Brain microvascular endothelial cell (primary cell): ENCODE results near the gene KIZ.

Source experiments
- DNase-seq: peaks from one replicate; pipeline ENCODE4 v3.0.0-alpha.2; 2020
- H3K27ac ChIP-seq: fragments of 250-450 bp; sonication (Bioruptor Pico); 2 replicates; pipeline ENCODE4 v1.5.1; 2020; ENCODE audit warnings: mild to moderate bottlenecking, moderate library complexity
- H3K27me3 ChIP-seq: fragments of 250-450 bp; sonication (Bioruptor Pico); replicated peaks from 2 replicates; pipeline ENCODE4 v1.5.1; 2020; ENCODE audit warnings: mild to moderate bottlenecking
- H3K36me3 ChIP-seq: fragments of 250-450 bp; sonication (Bioruptor Pico); replicated peaks from 2 replicates; pipeline ENCODE4 v1.5.1; 2020; ENCODE audit warnings: mild to moderate bottlenecking
- H3K4me3 ChIP-seq: 2 replicates; pipeline ENCODE4 v1.5.1; 2011; ENCODE audit warnings: low read depth, mild to moderate bottlenecking, control low read depth, low read length, moderate library complexity
- in situ Hi-C: cut with HindIII; loops from 2 replicates; pipeline ENCODE4 v1.10.0; 2017; ENCODE audit warnings: low sequenced_read_pairs, low pct_ligation_motif_present
- TF ChIP-seq, protein P1 (sequence below): IDR thresholded peaks from 2 replicates; pipeline ENCODE4 v1.5.1; 2011; ENCODE audit warnings: low read depth, mild to moderate bottlenecking, moderate library complexity, low read length, control low read depth, inconsistent platforms; ENCODE audit errors: missing control alignments

The KIZ gene

GRCh38 chr20:21258411-21258810 lies 132.5 kb downstream of the KIZ start:
- no peak overlapping the region for H3K4me3 ChIP-seq
- H3K36me3 ChIP-seq = no peaks in the 10 kb centered on the region
- H3K27me3 ChIP-seq = no peaks in the 10 kb centered on the region
- DNase-seq = no peak
- H3K27ac ChIP-seq = no peak overlapping the region
- TF ChIP-seq, protein P1, sequence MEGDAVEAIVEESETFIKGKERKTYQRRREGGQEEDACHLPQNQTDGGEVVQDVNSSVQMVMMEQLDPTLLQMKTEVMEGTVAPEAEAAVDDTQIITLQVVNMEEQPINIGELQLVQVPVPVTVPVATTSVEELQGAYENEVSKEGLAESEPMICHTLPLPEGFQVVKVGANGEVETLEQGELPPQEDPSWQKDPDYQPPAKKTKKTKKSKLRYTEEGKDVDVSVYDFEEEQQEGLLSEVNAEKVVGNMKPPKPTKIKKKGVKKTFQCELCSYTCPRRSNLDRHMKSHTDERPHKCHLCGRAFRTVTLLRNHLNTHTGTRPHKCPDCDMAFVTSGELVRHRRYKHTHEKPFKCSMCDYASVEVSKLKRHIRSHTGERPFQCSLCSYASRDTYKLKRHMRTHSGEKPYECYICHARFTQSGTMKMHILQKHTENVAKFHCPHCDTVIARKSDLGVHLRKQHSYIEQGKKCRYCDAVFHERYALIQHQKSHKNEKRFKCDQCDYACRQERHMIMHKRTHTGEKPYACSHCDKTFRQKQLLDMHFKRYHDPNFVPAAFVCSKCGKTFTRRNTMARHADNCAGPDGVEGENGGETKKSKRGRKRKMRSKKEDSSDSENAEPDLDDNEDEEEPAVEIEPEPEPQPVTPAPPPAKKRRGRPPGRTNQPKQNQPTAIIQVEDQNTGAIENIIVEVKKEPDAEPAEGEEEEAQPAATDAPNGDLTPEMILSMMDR = no peak
- in situ Hi-C loops = no loop called here

- TF ChIP-seq, protein P1 = no peak
- DNase-seq = no peak
- Histone ChIP-seq H3K27me3 (no peaks in the 10 kb centered on the region), H3K36me3 (no peaks in the 10 kb centered on the region), H3K4me3 (no peak overlapping the region), H3K27ac (no peak overlapping the region)
- in situ Hi-C loops = no loop called here
These were observed 133.5 kb downstream of the KIZ start for GRCh38 chr20:21259346-21259745.

GRCh38 chr20:21262812-21263211 lies 136.9 kb downstream of the KIZ start:
- TF ChIP-seq, protein P1 = no peak
- H3K4me3 ChIP-seq = no peak overlapping the region

GRCh38 chr20:21265261-21266190 lies 139.6 kb downstream of the KIZ start:
- Histone ChIP-seq H3K27ac (no peak overlapping the region), H3K4me3 (no peak overlapping the region), H3K27me3 (no peaks in the 10 kb centered on the region), H3K36me3 (no peaks in the 10 kb centered on the region)
- in situ Hi-C loops = no loop called here
- TF ChIP-seq, protein P1 = no peak
- DNase-seq = no peak

More at GRCh38 chr20:21262812-21263211, 136.9 kb downstream of the KIZ start:
- H3K27me3 ChIP-seq = no peaks in the 10 kb centered on the region
- in situ Hi-C loops = no loop called here
- no peaks in the 10 kb centered on the region for H3K36me3 ChIP-seq
- DNase-seq = no peak
- no peak overlapping the region for H3K27ac ChIP-seq

DNA sequence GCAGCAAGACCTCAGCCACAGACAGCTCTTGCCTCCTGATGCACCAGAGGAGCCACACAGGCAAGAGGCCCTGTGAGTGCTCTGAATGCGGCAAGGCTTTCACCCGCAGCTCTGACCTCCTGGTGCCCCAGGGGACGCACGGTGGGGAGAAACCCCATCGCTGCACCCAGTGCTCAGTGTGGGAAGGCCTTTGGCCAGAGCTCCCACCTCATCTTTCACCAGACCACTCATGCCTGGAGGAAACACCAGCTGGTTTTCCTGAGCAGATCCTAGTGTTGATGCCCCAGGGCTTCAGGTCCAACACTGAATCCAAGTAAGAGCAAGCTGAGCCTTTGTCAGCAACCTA lies 140.3 kb downstream of the KIZ start:
- H3K27ac ChIP-seq = no peak overlapping the region
- in situ Hi-C loops = no loop called here
- TF ChIP-seq, protein P1 = no peak

More for the DNA sequence above, 140.3 kb downstream of the KIZ start:
- no peak for DNase-seq
- no peak overlapping the region for H3K4me3 ChIP-seq
- H3K36me3 ChIP-seq = no peaks in the 10 kb centered on the region
- H3K27me3 ChIP-seq = no peaks in the 10 kb centered on the region
